Prostate gland (tissue), 2 donors: ENCODE measurements around the gene SMAD2. TPM values are rescaled to one million over a fixed set of nuclear protein-coding genes. Genes with fewer than 3 reads are reported as not detected.

ENCODE experiments used
- DNase-seq: peaks from one replicate; pipeline ENCODE4 v3.0.0-alpha.2; 2019; ENCODE audit warnings: low spot score
- H3K27ac ChIP-seq, 2 donors: fragments of 200-600 bp; sonication (generic); 2 replicates each; pipeline ENCODE4 v1.5.1; 2017 to 2019
- H3K27me3 ChIP-seq: fragments of 200-600 bp; sonication (generic); replicated peaks from 2 replicates; pipeline ENCODE4 v1.5.1; 2019; ENCODE audit not compliant: insufficient read depth
- H3K36me3 ChIP-seq, 2 donors: fragments of 200-600 bp; sonication (generic); 1 replicate in 1 of 2; 2 replicates in 1 of 2; pipeline versions ENCODE4 v1.5.1 to v1.8.1; 2017 to 2019
- H3K4me1 ChIP-seq: fragments of 200-600 bp; sonication (generic); replicated peaks from 2 replicates; pipeline ENCODE4 v1.5.1; 2019
- H3K4me3 ChIP-seq, 2 donors: fragments of 200-600 bp; sonication (generic); 2 replicates each; pipeline ENCODE4 v1.5.1; 2017 to 2019
- H3K9me3 ChIP-seq: fragments of 200-600 bp; sonication (generic); 2 replicates; pipeline ENCODE4 v1.5.1; 2017
- POLR2A ChIP-seq: fragments of 450-650 bp; IDR thresholded peaks from one replicate; pipeline ENCODE4 v1.6.1; 2016; ENCODE audit warnings: antibody characterized with exemption, mild to moderate bottlenecking
- POLR2AphosphoS5 ChIP-seq: sonication (generic); formaldehyde crosslinking; IDR thresholded peaks from one replicate; pipeline ENCODE4 v1.6.1; 2017; ENCODE audit warnings: antibody characterized with exemption
- WGBS: methylation state at CpG from one replicate; pipeline ENCODE4 v1.1.5; 2018; 5-methylcytosine and 5-hydroxymethylcytosine counted together
- intact Hi-C: fragments of 100-400 bp; cut with DNase I; formaldehyde crosslinking; loops from one replicate; pipeline ENCODE4 v1.14.2; 2022
- total RNA-seq, 2 donors: library from RNA; depleted of rRNA; stranded (reverse); fragments of >200 nt; gene quantifications; one replicate each; pipeline ENCODE4 v1.1.0, GENCODE V29; 2016
- TF ChIP-seq, protein P1 (sequence below), 4 experiments: fragments of 200-600 bp in 2 of 4; fragments of 450-650 bp in 2 of 4; sonication (generic) in 2 of 4; IDR thresholded peaks; 1 replicate in 3 of 4; 2 replicates in 1 of 4; pipeline ENCODE4 v1.5.1; 2016 to 2019; ENCODE audit warnings: antibody characterized with exemption in 4 of 4, mild to moderate bottlenecking in 2 of 4, moderate library complexity in 2 of 4

Gene SMAD2
- total RNA-seq, 2 donors from 2014 or later = 54.3 to 96.8 TPM

DNA sequence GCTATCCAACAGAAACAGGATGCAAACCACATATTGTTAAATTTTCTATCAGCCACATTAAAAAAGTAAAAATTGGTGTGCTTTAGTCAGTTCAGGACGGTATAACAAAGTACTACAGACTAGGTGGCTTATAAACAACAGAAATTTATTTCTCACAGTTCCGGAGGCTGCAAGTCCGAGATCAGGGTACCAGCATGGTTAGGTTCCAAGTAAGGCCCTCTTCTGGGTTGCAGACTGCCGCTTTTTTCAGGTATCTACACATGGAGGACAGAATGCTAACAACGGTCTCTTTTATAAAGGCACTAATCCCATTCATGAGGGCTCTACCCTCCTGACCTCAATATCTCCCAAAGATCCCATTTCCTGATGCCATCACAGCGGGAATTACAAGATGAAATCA lies 10.5 kb downstream of the SMAD2 start:
- WGBS = 95% methylated on average over 6 of the region's 6 CpGs
- H3K4me1 ChIP-seq = no peaks in the 10 kb centered on the region
- H3K4me3 ChIP-seq = no peak overlapping the region
- H3K27me3 ChIP-seq = no peaks in the 10 kb centered on the region
- H3K27ac ChIP-seq = no peak overlapping the region
- H3K36me3 ChIP-seq = no peaks in the 10 kb centered on the region
- TF ChIP-seq POLR2AphosphoS5 (no peak), POLR2A (no peak)
- TF ChIP-seq, protein P1, sequence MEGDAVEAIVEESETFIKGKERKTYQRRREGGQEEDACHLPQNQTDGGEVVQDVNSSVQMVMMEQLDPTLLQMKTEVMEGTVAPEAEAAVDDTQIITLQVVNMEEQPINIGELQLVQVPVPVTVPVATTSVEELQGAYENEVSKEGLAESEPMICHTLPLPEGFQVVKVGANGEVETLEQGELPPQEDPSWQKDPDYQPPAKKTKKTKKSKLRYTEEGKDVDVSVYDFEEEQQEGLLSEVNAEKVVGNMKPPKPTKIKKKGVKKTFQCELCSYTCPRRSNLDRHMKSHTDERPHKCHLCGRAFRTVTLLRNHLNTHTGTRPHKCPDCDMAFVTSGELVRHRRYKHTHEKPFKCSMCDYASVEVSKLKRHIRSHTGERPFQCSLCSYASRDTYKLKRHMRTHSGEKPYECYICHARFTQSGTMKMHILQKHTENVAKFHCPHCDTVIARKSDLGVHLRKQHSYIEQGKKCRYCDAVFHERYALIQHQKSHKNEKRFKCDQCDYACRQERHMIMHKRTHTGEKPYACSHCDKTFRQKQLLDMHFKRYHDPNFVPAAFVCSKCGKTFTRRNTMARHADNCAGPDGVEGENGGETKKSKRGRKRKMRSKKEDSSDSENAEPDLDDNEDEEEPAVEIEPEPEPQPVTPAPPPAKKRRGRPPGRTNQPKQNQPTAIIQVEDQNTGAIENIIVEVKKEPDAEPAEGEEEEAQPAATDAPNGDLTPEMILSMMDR (IDR thresholded peaks at IDR 0.05) = no peak
- intact Hi-C loops = no loop called here
- DNase-seq = no peak
- H3K9me3 ChIP-seq = no peaks in the 10 kb centered on the region

DNA sequence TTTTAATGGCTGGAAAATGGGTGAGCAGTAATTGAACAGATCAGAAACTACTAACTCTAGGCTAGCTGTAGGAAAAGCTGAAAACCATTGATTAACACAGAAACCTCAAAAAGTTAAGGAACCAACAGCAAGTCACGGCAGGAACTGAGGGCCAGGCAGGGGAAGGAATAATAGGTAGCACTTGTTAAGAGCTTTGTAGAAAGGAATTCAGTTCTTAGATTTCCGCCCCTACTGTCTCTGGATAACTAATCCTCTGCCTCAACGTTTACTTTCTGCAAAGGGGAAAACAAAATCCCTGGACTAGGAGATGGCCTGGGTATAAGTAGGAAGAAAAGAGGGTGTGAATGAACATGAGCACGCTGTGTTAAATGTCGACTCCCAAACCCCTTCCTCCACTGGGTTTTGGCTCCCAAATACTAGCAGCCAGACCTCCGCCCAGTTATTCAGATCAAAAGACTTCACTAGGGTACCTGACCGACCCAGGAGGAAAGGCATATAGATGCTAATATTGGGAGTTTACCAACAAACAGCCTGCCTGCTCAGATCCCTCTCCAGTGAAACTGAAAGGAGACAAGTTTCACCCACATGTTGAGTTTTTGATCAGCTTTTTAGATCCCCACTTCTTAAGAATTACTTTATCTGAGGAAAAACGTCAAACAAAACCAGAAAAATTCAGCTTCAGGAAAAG lies 12.4 kb downstream of the SMAD2 start:
- DNase-seq = no peak
- H3K27ac ChIP-seq = no peak overlapping the region
- TF ChIP-seq, protein P1 (IDR thresholded peaks at IDR 0.05) = no peak
- TF ChIP-seq POLR2AphosphoS5 (no peak), POLR2A (no peak)
- H3K9me3 ChIP-seq = no peaks in the 10 kb centered on the region
- WGBS = 66% methylated on average over 8 of the region's 8 CpGs
- no peaks in the 10 kb centered on the region for H3K36me3 ChIP-seq
- no peaks in the 10 kb centered on the region for H3K4me1 ChIP-seq
- intact Hi-C loops = no loop called here
- no peaks in the 10 kb centered on the region for H3K27me3 ChIP-seq
- no peak overlapping the region for H3K4me3 ChIP-seq

DNA sequence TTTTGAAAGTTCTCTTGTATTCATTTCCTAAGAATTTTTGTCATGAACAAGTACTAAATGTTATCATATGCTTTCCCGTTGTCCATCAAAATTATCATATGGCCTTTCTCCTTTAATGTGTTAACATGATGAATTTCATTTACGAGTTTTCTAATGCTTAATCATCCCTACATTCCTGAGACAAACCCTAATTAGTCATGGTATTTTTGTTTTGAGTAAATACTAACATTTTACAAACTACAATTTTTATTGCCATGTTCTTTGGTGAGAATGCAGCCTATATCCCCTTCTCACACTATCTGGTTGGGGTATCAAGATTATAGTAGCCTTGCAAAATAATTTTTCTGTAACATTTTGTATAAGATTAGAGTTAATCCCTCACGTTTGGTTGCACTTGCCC lies 14.5 kb downstream of the SMAD2 start:
- no peak for DNase-seq
- Histone ChIP-seq H3K36me3 (no peaks in the 10 kb centered on the region), H3K4me3 (no peak overlapping the region), H3K27me3 (no peaks in the 10 kb centered on the region), H3K4me1 (no peaks in the 10 kb centered on the region), H3K9me3 (no peaks in the 10 kb centered on the region), H3K27ac (no peak overlapping the region)
- WGBS = 88% methylated on average over 3 of the region's 3 CpGs
- intact Hi-C loops = no loop called here
- no peak for TF ChIP-seq POLR2A
- no peak for TF ChIP-seq POLR2AphosphoS5
- TF ChIP-seq, protein P1 (IDR thresholded peaks at IDR 0.05) = no peak

DNA sequence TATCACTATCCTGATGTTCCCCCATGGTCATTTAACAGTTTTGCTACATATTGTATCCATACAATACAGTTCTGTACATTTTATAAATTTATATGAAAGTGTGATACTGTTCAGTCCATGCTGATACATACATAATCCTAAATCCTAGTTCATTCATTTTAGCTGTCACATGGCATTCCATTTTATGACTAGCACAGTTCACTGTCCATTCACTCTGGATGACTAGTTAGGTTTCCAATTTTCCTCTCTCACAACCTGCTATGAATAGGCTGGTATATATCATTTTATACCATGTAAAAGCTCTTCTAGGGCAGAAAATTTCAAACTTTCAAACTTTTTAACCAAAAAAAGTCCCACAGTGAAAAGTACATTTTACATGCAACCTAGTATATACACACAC lies 15.2 kb downstream of the SMAD2 start:
- TF ChIP-seq, protein P1 (IDR thresholded peaks at IDR 0.05) = no peak
- no peak for TF ChIP-seq POLR2AphosphoS5
- no peak for TF ChIP-seq POLR2A
- Histone ChIP-seq H3K27ac (no peak overlapping the region), H3K4me3 (no peak overlapping the region), H3K4me1 (no peaks in the 10 kb centered on the region), H3K36me3 (no peaks in the 10 kb centered on the region), H3K27me3 (no peaks in the 10 kb centered on the region), H3K9me3 (no peaks in the 10 kb centered on the region)
- intact Hi-C loops = no loop called here
- no peak for DNase-seq

DNA sequence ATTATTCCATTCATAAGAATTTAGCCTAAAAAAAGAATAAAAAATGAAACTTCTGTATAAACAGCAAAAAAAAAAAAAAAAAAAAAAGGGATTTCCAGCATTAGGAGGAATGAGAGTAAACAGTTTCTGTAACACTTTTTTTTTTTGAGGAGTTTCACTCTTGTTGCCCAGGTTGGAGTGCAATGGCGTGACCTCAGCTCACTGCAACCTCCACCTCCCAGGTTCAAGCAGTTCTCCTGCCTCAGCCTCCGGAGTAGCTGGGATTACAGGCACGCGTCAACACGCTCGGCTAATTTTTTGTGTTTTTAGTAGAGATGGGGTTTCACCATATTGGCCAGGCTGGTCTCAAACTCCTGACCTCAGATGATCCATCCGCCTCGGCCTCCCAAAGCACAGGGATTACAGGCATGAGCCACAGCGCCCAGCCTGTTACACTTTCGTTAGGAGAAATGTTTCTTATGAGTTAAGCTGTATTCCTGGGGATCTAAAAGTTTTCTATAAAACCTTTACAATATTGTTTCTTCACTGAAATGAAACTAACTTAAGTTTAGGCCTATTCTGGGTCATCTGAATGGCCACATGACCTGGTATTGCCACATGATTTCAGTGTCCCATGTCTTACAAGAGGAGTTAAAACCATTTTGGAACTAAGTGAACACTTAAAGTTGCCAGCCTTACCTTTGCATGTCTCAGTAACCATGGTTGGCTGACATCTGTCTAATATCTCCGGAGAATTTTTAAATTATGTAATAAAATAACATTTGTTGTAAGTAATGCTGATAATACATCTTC lies 17.5 kb downstream of the SMAD2 start:
- H3K27ac ChIP-seq = no peak overlapping the region
- 90% methylated on average over 11 of the region's 11 CpGs for WGBS
- no peaks in the 10 kb centered on the region for H3K4me1 ChIP-seq
- H3K27me3 ChIP-seq = no peaks in the 10 kb centered on the region
- no peak overlapping the region for H3K4me3 ChIP-seq
- intact Hi-C loops = no loop called here
- DNase-seq = no peak
- no peaks in the 10 kb centered on the region for H3K9me3 ChIP-seq
- H3K36me3 ChIP-seq = no peaks in the 10 kb centered on the region
- no peak for TF ChIP-seq POLR2A
- no peak for TF ChIP-seq POLR2AphosphoS5
- TF ChIP-seq, protein P1 (IDR thresholded peaks at IDR 0.05) = no peak
